H1 (cell line): ENCODE results near the gene HIC1. TPM values are rescaled to one million over a fixed set of nuclear protein-coding genes. Genes with fewer than 3 reads are reported as not detected.

Experiments used
- CTCF ChIA-PET: fragments of 300-600 bp; sonication (Branson Sonifier 250); formaldehyde crosslinking; loops from one replicate; lab custom pipeline; 2021; ENCODE audit not compliant: partially characterized antibody; lab: Charles Lee
- POLR2A ChIA-PET: fragments of 300-600 bp; sonication (Branson Sonifier 250); formaldehyde crosslinking; loops from one replicate; lab custom pipeline; 2021; ENCODE audit warnings: inconsistent platforms; ENCODE audit not compliant: partially characterized antibody; lab: Charles Lee
- DNase-seq, 2 experiments: peaks; one replicate each; pipeline versions ENCODE4 v3.0.0 to v3.0.0-alpha.2; 2010 to 2022; ENCODE audit warnings: low spot score in 2 of 2, low read depth in 1 of 2, mixed read lengths in 1 of 2
- FAIRE-seq: peaks from 2 replicates; lab custom pipeline; 2011; peaks lifted over from hg19 to GRCh38; lab: Jason Lieb, UNC
- H2AFZ ChIP-seq: 2 replicates; pipeline ENCODE4 v1.8.1; 2012; ENCODE audit warnings: low read length, inconsistent platforms
- H2AK5ac ChIP-seq: 2 replicates; pipeline ENCODE4 v1.6.1; 2013; ENCODE audit warnings: low read depth, low read length
- H2BK120ac ChIP-seq: replicated peaks from 2 replicates; pipeline ENCODE3; 2013; ENCODE audit warnings: low read depth, low read length, inconsistent platforms
- H2BK12ac ChIP-seq: 2 replicates; pipeline ENCODE4 v1.6.1; 2013; ENCODE audit warnings: low read depth, low read length
- H2BK15ac ChIP-seq: 2 replicates; pipeline ENCODE4 v1.6.1; 2013; ENCODE audit warnings: low read length
- H2BK20ac ChIP-seq: 2 replicates; pipeline ENCODE4 v1.6.1; 2013; ENCODE audit warnings: low read length
- H2BK5ac ChIP-seq: 2 replicates; pipeline ENCODE4 v1.6.1; 2013; ENCODE audit warnings: low read depth, low read length
- H3K14ac ChIP-seq: 2 replicates; pipeline ENCODE4 v1.6.1; 2013; ENCODE audit warnings: inconsistent platforms; ENCODE audit not compliant: insufficient read length
- H3K18ac ChIP-seq: 2 replicates; pipeline ENCODE4 v1.6.1; 2013; ENCODE audit warnings: low read length; ENCODE audit errors: extremely low read depth
- H3K23ac ChIP-seq: 2 replicates; pipeline ENCODE4 v1.6.1; 2013; ENCODE audit warnings: inconsistent platforms; ENCODE audit not compliant: insufficient read length
- H3K23me2 ChIP-seq: 2 replicates; pipeline ENCODE4 v1.6.1; 2013; ENCODE audit warnings: low read depth, low read length
- H3K27ac ChIP-seq: 2 replicates; pipeline ENCODE4 v1.6.1; 2011; ENCODE audit warnings: low read depth, low read length, inconsistent platforms
- H3K27me3 ChIP-seq, 4 experiments: replicated peaks in 1 of 4; 1 replicate in 1 of 4; 2 replicates in 3 of 4; pipeline versions ENCODE4 v1.6.1 to v1.8.1; 2011 to 2013; ENCODE audit warnings: low read length in 3 of 4, mild to moderate bottlenecking in 3 of 4, inconsistent platforms in 2 of 4, mixed read lengths in 2 of 4, moderate library complexity in 1 of 4; ENCODE audit not compliant: control insufficient read depth in 3 of 4, insufficient read depth in 3 of 4; ENCODE audit errors: extremely low read depth in 1 of 4
- H3K36me3 ChIP-seq, 4 experiments: 2 replicates each; pipeline versions ENCODE4 v1.6.1 to v1.8.1; 2011 to 2013; ENCODE audit warnings: mild to moderate bottlenecking in 4 of 4, low read length in 3 of 4, moderate library complexity in 2 of 4, control low read depth in 1 of 4, inconsistent platforms in 1 of 4; ENCODE audit not compliant: insufficient read depth in 4 of 4, control insufficient read depth in 2 of 4
- H3K4ac ChIP-seq: replicated peaks from 2 replicates; pipeline ENCODE3; 2013; ENCODE audit warnings: low read length, low read depth, mixed read lengths, inconsistent platforms; ENCODE audit not compliant: insufficient read length
- H3K4me1 ChIP-seq, 4 experiments: replicated peaks in 1 of 4; 1 replicate in 1 of 4; 2 replicates in 3 of 4; pipeline versions ENCODE4 v1.6.1 to v1.8.1; 2011 to 2013; ENCODE audit warnings: low read length in 3 of 4, inconsistent platforms in 2 of 4, mixed read lengths in 1 of 4; ENCODE audit not compliant: insufficient read depth in 4 of 4, control insufficient read depth in 3 of 4
- H3K4me2 ChIP-seq, 2 experiments: 2 replicates each; pipeline versions ENCODE4 v1.6.1 to v1.8.1; 2011 to 2013; ENCODE audit warnings: low read depth in 2 of 2, low read length in 2 of 2, control low read depth in 1 of 2, inconsistent platforms in 1 of 2, mild to moderate bottlenecking in 1 of 2; ENCODE audit not compliant: insufficient read depth in 1 of 2
- H3K4me3 ChIP-seq, 4 experiments: fragments of 200-600, 300-600 bp in 1 of 4; sonication (generic), shearing (Covaris generic), sonication (Bioruptor Twin) in 1 of 4; 2 replicates each; pipeline versions ENCODE4 v1.5.1 to v1.8.1; 2011 to 2016; ENCODE audit warnings: low read length in 4 of 4, low read depth in 3 of 4, control low read depth in 2 of 4, inconsistent platforms in 2 of 4, mild to moderate bottlenecking in 2 of 4, mixed read lengths in 1 of 4, moderate library complexity in 1 of 4; ENCODE audit not compliant: insufficient read depth in 2 of 4; ENCODE audit errors: extremely low read depth in 1 of 4
- H3K56ac ChIP-seq: replicated peaks from 2 replicates; pipeline ENCODE3; 2013; ENCODE audit warnings: low read depth, mild to moderate bottlenecking, mixed read lengths, low read length, inconsistent platforms; ENCODE audit not compliant: insufficient read length
- H3K79me1 ChIP-seq: 2 replicates; pipeline ENCODE4 v1.6.1; 2013; ENCODE audit warnings: low read depth, low read length, control low read depth
- H3K79me2 ChIP-seq, 2 experiments: 2 replicates each; pipeline versions ENCODE4 v1.6.1 to v1.8.1; 2012 to 2013; ENCODE audit warnings: low read length in 2 of 2, mild to moderate bottlenecking in 2 of 2, inconsistent platforms in 1 of 2; ENCODE audit not compliant: insufficient read depth in 2 of 2, control insufficient read depth in 1 of 2
- H3K9ac ChIP-seq, 4 experiments: replicated peaks in 1 of 4; 1 replicate in 1 of 4; 2 replicates in 3 of 4; pipeline versions ENCODE4 v1.6.1 to v1.8.1; 2011 to 2013; ENCODE audit warnings: low read depth in 3 of 4, low read length in 3 of 4, control low read depth in 2 of 4, mild to moderate bottlenecking in 2 of 4, moderate library complexity in 2 of 4, inconsistent platforms in 1 of 4; ENCODE audit errors: extremely low read depth in 1 of 4
- H3K9me3 ChIP-seq, 2 experiments: 2 replicates each; pipeline versions ENCODE4 v1.6.1 to v1.8.1; 2012 to 2013; ENCODE audit warnings: mild to moderate bottlenecking in 2 of 2, moderate library complexity in 2 of 2, control low read depth in 1 of 2, inconsistent platforms in 1 of 2, low read depth in 1 of 2, low read length in 1 of 2, mixed read lengths in 1 of 2; ENCODE audit not compliant: insufficient read depth in 2 of 2
- H4K20me1 ChIP-seq, 2 experiments: replicated peaks in 1 of 2; 2 replicates each; pipeline versions ENCODE3 to v1.8.1; 2011 to 2013; ENCODE audit warnings: inconsistent platforms in 2 of 2, low read length in 2 of 2, mild to moderate bottlenecking in 1 of 2; ENCODE audit not compliant: insufficient read depth in 2 of 2, control insufficient read depth in 1 of 2
- H4K5ac ChIP-seq: 2 replicates; pipeline ENCODE4 v1.6.1; 2013; ENCODE audit warnings: low read length, low read depth, mixed read lengths, inconsistent platforms; ENCODE audit not compliant: insufficient read length
- H4K8ac ChIP-seq: 2 replicates; pipeline ENCODE4 v1.8.0; 2013; ENCODE audit warnings: mild to moderate bottlenecking, moderate library complexity, low read length, inconsistent platforms; ENCODE audit not compliant: insufficient read depth; ENCODE audit errors: extremely low read depth
- H4K91ac ChIP-seq: replicated peaks from 2 replicates; pipeline ENCODE3; 2013; ENCODE audit warnings: low read length, mixed read lengths, inconsistent platforms; ENCODE audit not compliant: insufficient read length
- EP300 ChIP-seq, 2 experiments: IDR thresholded peaks; 1 replicate in 1 of 2; 2 replicates in 1 of 2; pipeline ENCODE4 v1.6.1; 2011 to 2012; ENCODE audit warnings: low read depth in 2 of 2, low read length in 2 of 2, mild to moderate bottlenecking in 2 of 2, borderline replicate concordance in 1 of 2, inconsistent platforms in 1 of 2, moderate library complexity in 1 of 2
- JUN ChIP-seq: IDR thresholded peaks from 2 replicates; pipeline ENCODE4 v1.6.1; 2011; ENCODE audit warnings: low read depth, mild to moderate bottlenecking, improper control_type of control experiment, low read length
- RXRA ChIP-seq: IDR thresholded peaks from 2 replicates; pipeline ENCODE4 v1.6.1; 2011; ENCODE audit warnings: low read depth, mild to moderate bottlenecking, low read length, moderate library complexity; ENCODE audit not compliant: insufficient read depth
- WGBS, 2 experiments: shearing (Covaris generic) in 1 of 2; methylation state at CpG; one replicate each; pipeline versions ENCODE4 v1.1.6 to v1.1.7; 2013 to 2015; ENCODE audit warnings: low lambda C conversion rate in 2 of 2, mixed read lengths in 2 of 2, inconsistent platforms in 1 of 2, low coverage in 1 of 2, missing lambda C conversion rate in 1 of 2; ENCODE audit not compliant: insufficient replicate concordance in 2 of 2, insufficient coverage in 1 of 2, insufficient read length in 1 of 2; ENCODE audit errors: extremely low coverage in 1 of 2, missing lambda C conversion rate in 1 of 2; 5-methylcytosine and 5-hydroxymethylcytosine counted together
- polyA plus RNA-seq, 7 experiments: library from polyadenylated mRNA; depleted of rRNA in 3 of 7; stranded (reverse) in 5 of 7; unstranded in 2 of 7; fragments of >200 nt in 5 of 7; fragments of 200-250 nt in 2 of 7; gene quantifications; 1 replicate in 5 of 7; 2 replicates in 1 of 7; 4 replicates in 1 of 7; pipeline versions ENCODE4 v1.2.1 to v1.2.3, GENCODE V29; 2011 to 2013; ENCODE audit warnings: missing spikeins in 2 of 7, mixed read lengths in 2 of 7
- total RNA-seq: library from RNA; stranded (reverse); fragmentation: NEBNext Ultra II Directional; extraction: Animal tissue kit (Norgen Biotek cat#: 25700); gene quantifications from 2 replicates; pipeline ENCODE4 v1.2.1, GENCODE V29; 2021

HIC1 gene
- total and polyA plus RNA-seq, 2 of the 8 experiments (the other 6 are each of a cell fraction or from before 2014, with no cell fraction given), result 0.06 to 0.09 TPM

- no peak overlapping the region for H3K18ac ChIP-seq
- H4K5ac ChIP-seq, result no peak overlapping the region
- H2BK120ac ChIP-seq, result no peak overlapping the region
- CTCF ChIA-PET, result interaction anchor here (0.8 to 1.9 kb wide), 5 partner anchors 8 to 111 kb away, joined by 3 to 5 read pairs (median 4); no protein-coding TSS in a partner anchor
- H2AK5ac ChIP-seq, result no peak overlapping the region
- DNase-seq (no peak), FAIRE-seq (no peak)
- H4K91ac ChIP-seq, result no peak overlapping the region
- H3K14ac ChIP-seq, result no peak overlapping the region
- H4K20me1 ChIP-seq, result peaks cover 2% of the 10 kb centered on the region in 2 experiments
- H3K27me3 ChIP-seq, result peaks cover 32 to 69% (median 63%) of the 10 kb centered on the region in 4 experiments
- H3K9ac ChIP-seq, result no peak overlapping the region
- POLR2A ChIA-PET, result no interaction called here
- no peak overlapping the region for H3K27ac ChIP-seq
- H4K8ac ChIP-seq, result no peak overlapping the region
- H2BK12ac ChIP-seq, result no peak overlapping the region
- no peak overlapping the region for H3K56ac ChIP-seq
- H3K23ac ChIP-seq, result no peak overlapping the region
- H2BK20ac ChIP-seq, result no peak overlapping the region
- TF ChIP-seq RXRA (no peak), EP300 (IDR thresholded peaks at IDR 0.05; ENCODE audit: borderline replicate concordance in 1 of 2, low read depth in 2 of 2, low read length in 2 of 2) (no peak), JUN (no peak)
- H3K79me2 ChIP-seq, result no peaks in the 10 kb centered on the region
- no peak overlapping the region for H2BK5ac ChIP-seq
- peaks cover 0 to 6% (median 0%) of the 10 kb centered on the region in 4 experiments; a peak in 1 of 8 replicates for H3K36me3 ChIP-seq
- H3K79me1 ChIP-seq, result no peaks in the 10 kb centered on the region
- no peak overlapping the region for H2BK15ac ChIP-seq
- H3K23me2 ChIP-seq, result peaks cover 10% of the 10 kb centered on the region; the same call in 1 of the 2 replicates
- no peak overlapping the region for H3K4me2 ChIP-seq
- H3K9me3 ChIP-seq, result no peaks in the 10 kb centered on the region
- no peak overlapping the region for H3K4me3 ChIP-seq
- no peak overlapping the region for H3K4ac ChIP-seq
- H2AFZ ChIP-seq, result no peak overlapping the region
- WGBS, 2 experiments, result 81% methylated on average over 8 of the region's 8 CpGs; no CpG with 5 or more reads in 1 of the 2 experiments
- H3K4me1 ChIP-seq, result peaks cover 0 to 16% (median 6%) of the 10 kb centered on the region in 4 experiments; a peak in 6 of 7 replicates
Observed at GRCh38 chr17:2020721-2021120, 34.2 kb upstream of the HIC1 start.
